DMS 273 treated with DMSO at 0.1 percent for 48 hours (cell line): ENCODE results near the gene MSGN1.

Experiments
- DNase-seq: peaks from one replicate; lab custom pipeline; 2025; lab: John Stamatoyannopoulos, UW

Gene MSGN1

GRCh38 chr2:17816396-17817245 is at the start of gene MSGN1:
Gene MSGN1 (plus strand): TSS chr2:17816460. CDS start chr2:17816519, 59 bp downstream.
- no peak for DNase-seq

GRCh38 chr2:17768894-17769293 is 47.4 kb upstream of the MSGN1 start:
- no peak for DNase-seq

GRCh38 chr2:17771956-17772355 is 44.3 kb upstream of the MSGN1 start:
- no peak for DNase-seq

GRCh38 chr2:17772532-17772931 is 43.7 kb upstream of the MSGN1 start:
- no peak for DNase-seq

GRCh38 chr2:17780546-17780945 is 35.7 kb upstream of the MSGN1 start:
- DNase-seq, result no peak

GRCh38 chr2:17781482-17781881 is 34.8 kb upstream of the MSGN1 start:
- DNase-seq, result no peak

- DNase-seq, result no peak
Measured at GRCh38 chr2:17786727-17787126, 29.5 kb upstream of the MSGN1 start.

- no peak for DNase-seq
Measured at GRCh38 chr2:17788773-17789172, 27.5 kb upstream of the MSGN1 start.

GRCh38 chr2:17790536-17790935 is 25.7 kb upstream of the MSGN1 start:
- DNase-seq, result no peak

GRCh38 chr2:17791121-17791816 is 25.0 kb upstream of the MSGN1 start:
- peak; percentile 72 for DNase-seq

GRCh38 chr2:17791817-17792130 is 24.5 kb upstream of the MSGN1 start:
- no peak for DNase-seq

- DNase-seq, result no peak
Measured at GRCh38 chr2:17792515-17792914, 23.7 kb upstream of the MSGN1 start.

- DNase-seq, result no peak
Measured at GRCh38 chr2:17793296-17793695, 23.0 kb upstream of the MSGN1 start.

- no peak for DNase-seq
Measured at GRCh38 chr2:17793803-17794354, 22.4 kb upstream of the MSGN1 start.

- no peak for DNase-seq
Measured at GRCh38 chr2:17795309-17795708, 21.0 kb upstream of the MSGN1 start.

GRCh38 chr2:17798338-17798737 is 17.9 kb upstream of the MSGN1 start:
- no peak for DNase-seq

- DNase-seq, result no peak
Measured at GRCh38 chr2:17799301-17800120, 16.7 kb upstream of the MSGN1 start.

GRCh38 chr2:17800219-17800618 is 16.0 kb upstream of the MSGN1 start:
- no peak for DNase-seq

GRCh38 chr2:17800693-17801458 is 15.4 kb upstream of the MSGN1 start:
- no peak for DNase-seq

- no peak for DNase-seq
Measured at GRCh38 chr2:17803497-17803896, 12.8 kb upstream of the MSGN1 start.

GRCh38 chr2:17804358-17804757 is 11.9 kb upstream of the MSGN1 start:
- DNase-seq, result no peak

- DNase-seq, result no peak
Measured at GRCh38 chr2:17805166-17805565, 11.1 kb upstream of the MSGN1 start.
